ENCODE results near the gene FAM174B. TPM values are rescaled to one million over a fixed set of nuclear protein-coding genes. Genes with fewer than 3 reads are reported as not detected.

The FAM174B gene
- total RNA-seq, 1 experiment from 2014 or later = 0.05 TPM

GRCh38 chr15:92603278-92603677 is 52.3 kb downstream of the FAM174B start:
- Histone ChIP-seq H3K4me1 (replicated peaks) (no peaks in the 10 kb centered on the region), H3K27ac (no peak overlapping the region), H3K27me3 (replicated peaks) (0 out of 2 replicates have a peak, but pooled peaks cover 3% of the 10 kb centered on the region), H3K9me3 (replicated peaks) (no peaks in the 10 kb centered on the region), H3K4me3 (no peak overlapping the region), H3K36me3 (no peaks in the 10 kb centered on the region)
- DNase-seq (ENCODE audit: low read depth in 1 of 2, low spot score in 2 of 2) = no peak

GRCh38 chr15:92602267-92602593 is 53.3 kb downstream of the FAM174B start:
- H3K36me3 ChIP-seq = no peaks in the 10 kb centered on the region
- no peak overlapping the region for H3K27ac ChIP-seq
- no peak overlapping the region for H3K4me3 ChIP-seq
- DNase-seq (ENCODE audit: low read depth in 1 of 2, low spot score in 2 of 2) = no peak
- no peaks in the 10 kb centered on the region for H3K9me3 ChIP-seq (replicated peaks)
- no peaks in the 10 kb centered on the region for H3K4me1 ChIP-seq (replicated peaks)
- 0 out of 2 replicates have a peak, but pooled peaks cover 3% of the 10 kb centered on the region for H3K27me3 ChIP-seq (replicated peaks)

GRCh38 chr15:92601592-92602266 is 53.8 kb downstream of the FAM174B start:
- no peaks in the 10 kb centered on the region for H3K9me3 ChIP-seq (replicated peaks)
- H3K4me1 ChIP-seq (replicated peaks) = no peaks in the 10 kb centered on the region
- 0 out of 2 replicates have a peak, but pooled peaks cover 3% of the 10 kb centered on the region for H3K27me3 ChIP-seq (replicated peaks)
- H3K36me3 ChIP-seq = no peaks in the 10 kb centered on the region
- H3K27ac ChIP-seq = no peak overlapping the region
- no peak for DNase-seq (ENCODE audit: low read depth in 1 of 2, low spot score in 2 of 2)
- H3K4me3 ChIP-seq = no peak overlapping the region

GRCh38 chr15:92600856-92601255 is 54.7 kb downstream of the FAM174B start:
- Histone ChIP-seq H3K36me3 (no peaks in the 10 kb centered on the region), H3K4me3 (no peak overlapping the region), H3K27ac (no peak overlapping the region), H3K4me1 (replicated peaks) (no peaks in the 10 kb centered on the region), H3K27me3 (replicated peaks) (no peaks in the 10 kb centered on the region), H3K9me3 (replicated peaks) (no peaks in the 10 kb centered on the region)
- no peak for DNase-seq (ENCODE audit: low read depth in 1 of 2, low spot score in 2 of 2)

- no peak overlapping the region for H3K27ac ChIP-seq
- H3K27me3 ChIP-seq (replicated peaks) = 0 out of 2 replicates have a peak, but pooled peaks cover 7% of the 10 kb centered on the region
- no peaks in the 10 kb centered on the region for H3K4me1 ChIP-seq (replicated peaks)
- no peak overlapping the region for H3K4me3 ChIP-seq
- no peaks in the 10 kb centered on the region for H3K36me3 ChIP-seq
- DNase-seq (ENCODE audit: low read depth in 1 of 2, low spot score in 2 of 2) = no peak
- no peaks in the 10 kb centered on the region for H3K9me3 ChIP-seq (replicated peaks)
Observed at GRCh38 chr15:92599394-92599970, 56.1 kb downstream of the FAM174B start.

GRCh38 chr15:92597548-92597947 is 58.0 kb downstream of the FAM174B start:
- Histone ChIP-seq H3K9me3 (replicated peaks) (no peaks in the 10 kb centered on the region), H3K4me3 (no peak overlapping the region), H3K27me3 (replicated peaks) (0 out of 2 replicates have a peak, but pooled peaks cover 7% of the 10 kb centered on the region), H3K36me3 (no peaks in the 10 kb centered on the region), H3K27ac (no peak overlapping the region), H3K4me1 (replicated peaks) (no peaks in the 10 kb centered on the region)
- no peak for DNase-seq (ENCODE audit: low read depth in 1 of 2, low spot score in 2 of 2)

GRCh38 chr15:92596623-92597022 is 59.0 kb downstream of the FAM174B start:
- Histone ChIP-seq H3K36me3 (no peaks in the 10 kb centered on the region), H3K4me3 (no peak overlapping the region), H3K27ac (no peak overlapping the region), H3K27me3 (replicated peaks) (peaks cover 11% of the 10 kb centered on the region; the same call in 1 of the 2 replicates), H3K9me3 (replicated peaks) (no peaks in the 10 kb centered on the region), H3K4me1 (replicated peaks) (no peaks in the 10 kb centered on the region)
- no peak for DNase-seq (ENCODE audit: low read depth in 1 of 2, low spot score in 2 of 2)

GRCh38 chr15:92595506-92596381 is 59.8 kb downstream of the FAM174B start:
- DNase-seq (ENCODE audit: low read depth in 1 of 2, low spot score in 2 of 2) = no peak
- peaks cover 11% of the 10 kb centered on the region for H3K27me3 ChIP-seq (replicated peaks)
- H3K9me3 ChIP-seq (replicated peaks) = no peaks in the 10 kb centered on the region
- no peak overlapping the region for H3K27ac ChIP-seq
- H3K4me1 ChIP-seq (replicated peaks) = no peaks in the 10 kb centered on the region
- no peak overlapping the region for H3K4me3 ChIP-seq
- no peaks in the 10 kb centered on the region for H3K36me3 ChIP-seq

- no peaks in the 10 kb centered on the region for H3K9me3 ChIP-seq (replicated peaks)
- H3K27ac ChIP-seq = no peak overlapping the region
- H3K36me3 ChIP-seq = no peaks in the 10 kb centered on the region
- peaks cover 17% of the 10 kb centered on the region for H3K27me3 ChIP-seq (replicated peaks)
- no peaks in the 10 kb centered on the region for H3K4me1 ChIP-seq (replicated peaks)
- no peak for DNase-seq (ENCODE audit: low read depth in 1 of 2, low spot score in 2 of 2)
- H3K4me3 ChIP-seq = no peak overlapping the region
Observed at GRCh38 chr15:92591275-92591674, 64.3 kb downstream of the FAM174B start.

GRCh38 chr15:92586966-92587365 is 68.6 kb downstream of the FAM174B start:
- H3K27me3 ChIP-seq (replicated peaks) = peaks cover 9% of the 10 kb centered on the region
- H3K27ac ChIP-seq = no peak overlapping the region
- DNase-seq (ENCODE audit: low read depth in 1 of 2, low spot score in 2 of 2) = no peak
- no peaks in the 10 kb centered on the region for H3K4me1 ChIP-seq (replicated peaks)
- no peaks in the 10 kb centered on the region for H3K9me3 ChIP-seq (replicated peaks)
- H3K36me3 ChIP-seq = no peaks in the 10 kb centered on the region
- no peak overlapping the region for H3K4me3 ChIP-seq

- no peaks in the 10 kb centered on the region for H3K9me3 ChIP-seq (replicated peaks)
- DNase-seq (ENCODE audit: low read depth in 1 of 2, low spot score in 2 of 2) = no peak
- H3K4me3 ChIP-seq = no peak overlapping the region
- H3K4me1 ChIP-seq (replicated peaks) = no peaks in the 10 kb centered on the region
- peaks cover 6% of the 10 kb centered on the region; the same call in 1 of the 2 replicates for H3K27me3 ChIP-seq (replicated peaks)
- H3K36me3 ChIP-seq = no peaks in the 10 kb centered on the region
- no peak overlapping the region for H3K27ac ChIP-seq
Observed at GRCh38 chr15:92586383-92586942, 69.1 kb downstream of the FAM174B start.

- Histone ChIP-seq H3K4me1 (replicated peaks) (no peaks in the 10 kb centered on the region), H3K27ac (no peak overlapping the region), H3K27me3 (replicated peaks) (peaks cover 2% of the 10 kb centered on the region; the same call in 1 of the 2 replicates), H3K36me3 (no peaks in the 10 kb centered on the region), H3K9me3 (replicated peaks) (no peaks in the 10 kb centered on the region), H3K4me3 (no peak overlapping the region)
- no peak for DNase-seq (ENCODE audit: low read depth in 1 of 2, low spot score in 2 of 2)
Observed at GRCh38 chr15:92584105-92584504, 71.5 kb downstream of the FAM174B start.

GRCh38 chr15:92583096-92584034 is 72.2 kb downstream of the FAM174B start:
- H3K27ac ChIP-seq = no peak overlapping the region
- DNase-seq (ENCODE audit: low read depth in 1 of 2, low spot score in 2 of 2) = no peak
- H3K4me3 ChIP-seq = no peak overlapping the region
- no peaks in the 10 kb centered on the region; the same call in 1 of the 2 replicates for H3K27me3 ChIP-seq (replicated peaks)
- no peaks in the 10 kb centered on the region for H3K36me3 ChIP-seq
- H3K9me3 ChIP-seq (replicated peaks) = no peaks in the 10 kb centered on the region
- no peaks in the 10 kb centered on the region for H3K4me1 ChIP-seq (replicated peaks)

Data from SJSA1 (cell line).